ENCODE data around the gene VWA8.

- no peak for TF ChIP-seq EZH2 (IDR thresholded peaks at IDR 0.05; ENCODE audit: low read length)
- TF ChIP-seq CTCF (optimal IDR thresholded peaks at IDR 0.05 in 1 of 3, IDR thresholded peaks at IDR 0.05 in 1 of 3, conservative IDR thresholded peaks at IDR 0.05 in 1 of 3; ENCODE audit: extremely low read depth in 1 of 3, insufficient read depth in 2 of 3, low read length in 3 of 3) = no peak
Observed at GRCh38 chr13:41596190-41596589, 364.7 kb downstream of the VWA8 start.
